ENCODE measurements around the gene TRNP1.

- no peak for TF ChIP-seq ZNF274 (IDR thresholded peaks at IDR 0.05; ENCODE audit: low read depth, low read length)
- TF ChIP-seq YY1 (IDR thresholded peaks at IDR 0.05; ENCODE audit: insufficient read depth, insufficient read length): no peak
Observed at GRCh38 chr1:27011058-27011764, 17.7 kb downstream of the TRNP1 start.
